ENCODE data around the gene GUCD1. TPM values are rescaled to one million over a fixed set of nuclear protein-coding genes. Genes with fewer than 3 reads are reported as not detected.

GUCD1 gene
- total RNA-seq, 1 experiment from 2014 or later, result 48.4 TPM

GRCh38 chr22:24499706-24500276 is 55.1 kb downstream of the GUCD1 start:
- H3K36me3 Mint-ChIP-seq (ENCODE audit: insufficient read depth, unreplicated experiment), result no peaks in the 10 kb centered on the region
- POLR2A ChIA-PET, result no interaction called here
- BruUV-seq (replicated peaks), result no TSS peak
- H3K27me3 Mint-ChIP-seq (ENCODE audit: insufficient read depth, unreplicated experiment), result no peaks in the 10 kb centered on the region
- H3K4me3 Mint-ChIP-seq (ENCODE audit: unreplicated experiment), result no peak overlapping the region
- no peak for DNase-seq (ENCODE audit: unreplicated experiment)
- CTCF ChIA-PET, result no interaction called here
- TF ChIP-seq CTCF (IDR thresholded peaks at IDR 0.05; ENCODE audit: unreplicated experiment), result no peak
- H3K4me1 Mint-ChIP-seq (ENCODE audit: insufficient read depth, unreplicated experiment), result no peaks in the 10 kb centered on the region
- H3K9me3 Mint-ChIP-seq (ENCODE audit: unreplicated experiment), result no peaks in the 10 kb centered on the region
- intact Hi-C loops (cut with micrococcal nuclease), result no loop called here
- H3K27ac Mint-ChIP-seq (ENCODE audit: low read depth, unreplicated experiment), result no peak overlapping the region

- BruUV-seq (replicated peaks), result no TSS peak
- intact Hi-C loops (cut with micrococcal nuclease), result no loop called here
- no peak overlapping the region for H3K27ac Mint-ChIP-seq (ENCODE audit: low read depth, unreplicated experiment)
- no peak for DNase-seq (ENCODE audit: unreplicated experiment)
- no peaks in the 10 kb centered on the region for H3K4me1 Mint-ChIP-seq (ENCODE audit: insufficient read depth, unreplicated experiment)
- H3K36me3 Mint-ChIP-seq (ENCODE audit: insufficient read depth, unreplicated experiment), result no peaks in the 10 kb centered on the region
- H3K27me3 Mint-ChIP-seq (ENCODE audit: insufficient read depth, unreplicated experiment), result no peaks in the 10 kb centered on the region
- no peaks in the 10 kb centered on the region for H3K9me3 Mint-ChIP-seq (ENCODE audit: unreplicated experiment)
- POLR2A ChIA-PET, result interaction anchor here (1.0 kb wide), 1 partner anchor 11 kb away, joined by 6 read pairs; no protein-coding TSS in a partner anchor
- no peak overlapping the region for H3K4me3 Mint-ChIP-seq (ENCODE audit: unreplicated experiment)
- TF ChIP-seq CTCF (IDR thresholded peaks at IDR 0.05; ENCODE audit: unreplicated experiment), result no peak
- CTCF ChIA-PET, result no interaction called here
Measured at GRCh38 chr22:24498824-24499223, 56.1 kb downstream of the GUCD1 start.

- H3K36me3 Mint-ChIP-seq (ENCODE audit: insufficient read depth, unreplicated experiment), result no peaks in the 10 kb centered on the region
- no peaks in the 10 kb centered on the region for H3K9me3 Mint-ChIP-seq (ENCODE audit: unreplicated experiment)
- no peaks in the 10 kb centered on the region for H3K4me1 Mint-ChIP-seq (ENCODE audit: insufficient read depth, unreplicated experiment)
- H3K27ac Mint-ChIP-seq (ENCODE audit: low read depth, unreplicated experiment), result no peak overlapping the region
- TF ChIP-seq CTCF (IDR thresholded peaks at IDR 0.05; ENCODE audit: unreplicated experiment), result no peak
- ChIA-PET CTCF (no interaction called here), POLR2A (interaction anchor here (1.0 kb wide), 1 partner anchor 10 kb away, joined by 6 read pairs; no protein-coding TSS in a partner anchor)
- no peak for DNase-seq (ENCODE audit: unreplicated experiment)
- H3K4me3 Mint-ChIP-seq (ENCODE audit: unreplicated experiment), result no peak overlapping the region
- intact Hi-C loops (cut with micrococcal nuclease), result no loop called here
- no TSS peak for BruUV-seq (replicated peaks)
- H3K27me3 Mint-ChIP-seq (ENCODE audit: insufficient read depth, unreplicated experiment), result no peaks in the 10 kb centered on the region
Measured at GRCh38 chr22:24497841-24498258, 57.1 kb downstream of the GUCD1 start.

GRCh38 chr22:24496661-24497060 is 58.3 kb downstream of the GUCD1 start:
- H3K4me1 Mint-ChIP-seq (ENCODE audit: insufficient read depth, unreplicated experiment), result no peaks in the 10 kb centered on the region
- no peaks in the 10 kb centered on the region for H3K27me3 Mint-ChIP-seq (ENCODE audit: insufficient read depth, unreplicated experiment)
- ChIA-PET POLR2A (interaction anchor here (0.5 to 1.0 kb wide), 2 partner anchors 10 to 40 kb away, joined by 3 to 4 read pairs; no protein-coding TSS in a partner anchor), CTCF (interaction anchor here (0.5 to 1.3 kb wide), 3 partner anchors 25 to 169 kb away, joined by 3 to 4 read pairs (median 3); no protein-coding TSS in a partner anchor)
- BruUV-seq (replicated peaks), result no TSS peak
- no peaks in the 10 kb centered on the region for H3K9me3 Mint-ChIP-seq (ENCODE audit: unreplicated experiment)
- H3K36me3 Mint-ChIP-seq (ENCODE audit: insufficient read depth, unreplicated experiment), result no peaks in the 10 kb centered on the region
- TF ChIP-seq CTCF (IDR thresholded peaks at IDR 0.05; ENCODE audit: unreplicated experiment), result no peak
- H3K27ac Mint-ChIP-seq (ENCODE audit: low read depth, unreplicated experiment), result no peak overlapping the region
- DNase-seq (ENCODE audit: unreplicated experiment), result no peak
- intact Hi-C loops (cut with micrococcal nuclease), result no loop called here
- no peak overlapping the region for H3K4me3 Mint-ChIP-seq (ENCODE audit: unreplicated experiment)
